H1 (cell line): Measurements from ENCODE around the gene C5orf46.

Source experiments
- CHD2 ChIP-seq: IDR thresholded peaks from 2 replicates; pipeline ENCODE4 v1.6.1; 2012; ENCODE audit warnings: low read length, improper control_type of control experiment
- CTCF ChIP-seq, 3 experiments: IDR thresholded peaks; 1 replicate in 2 of 3; 2 replicates in 1 of 3; pipeline versions ENCODE4 v1.5.1 to v1.6.1; 2011; ENCODE audit warnings: low read length in 3 of 3, mild to moderate bottlenecking in 3 of 3, inconsistent platforms in 2 of 3, low read depth in 1 of 3, moderate library complexity in 1 of 3; ENCODE audit not compliant: insufficient read depth in 1 of 3; ENCODE audit errors: control extremely low read depth in 1 of 3
- JUND ChIP-seq: IDR thresholded peaks from 2 replicates; pipeline ENCODE4 v1.6.1; 2011; ENCODE audit warnings: mild to moderate bottlenecking, improper control_type of control experiment, low read length
- RFX5 ChIP-seq: IDR thresholded peaks from 2 replicates; pipeline ENCODE4 v1.6.1; 2011; ENCODE audit warnings: low read depth, low read length, improper control_type of control experiment, borderline replicate concordance
- USF2 ChIP-seq: IDR thresholded peaks from 2 replicates; pipeline ENCODE4 v1.6.1; 2011; ENCODE audit warnings: low read length, improper control_type of control experiment

- TF ChIP-seq CTCF (IDR thresholded peaks at IDR 0.05; ENCODE audit: control extremely low read depth in 1 of 3, insufficient read depth in 1 of 3, low read depth in 1 of 3, low read length in 3 of 3) = no peak
- TF ChIP-seq RFX5 = no peak
- TF ChIP-seq JUND = no peak
- TF ChIP-seq USF2 = no peak
- TF ChIP-seq CHD2 = no peak; the same call in 1 of the 2 replicates
These were observed 54.0 kb downstream of the C5orf46 start for GRCh38 chr5:147852365-147852764.
